SK-N-SH (cell line): ENCODE results near the gene ZNF280A.

Experiments used
- ELF1 ChIP-seq: IDR thresholded peaks from 2 replicates; pipeline ENCODE4 v1.4.0; 2012
- JUND ChIP-seq: IDR thresholded peaks from 2 replicates; pipeline ENCODE4 v1.4.0; 2012
- POLR2AphosphoS5 ChIP-seq: IDR thresholded peaks from 2 replicates; pipeline ENCODE4 v1.6.1; 2012; ENCODE audit warnings: low read depth, low read length
- RFX5 ChIP-seq: IDR thresholded peaks from 2 replicates; pipeline ENCODE4 v1.6.1; 2012; ENCODE audit warnings: mild to moderate bottlenecking, improper control_type of control experiment, low read length
- RXRA ChIP-seq: IDR thresholded peaks from 2 replicates; pipeline ENCODE4 v1.4.0; 2012; ENCODE audit warnings: low read depth, mild to moderate bottlenecking, borderline replicate concordance
- TCF12 ChIP-seq: IDR thresholded peaks from 2 replicates; pipeline ENCODE4 v1.4.0; 2012
- TF ChIP-seq, protein P1 (sequence below): fragments of 200-600 bp; sonication (generic); IDR thresholded peaks from 2 replicates; pipeline ENCODE4 v1.6.1; 2017; ENCODE audit warnings: antibody characterized with exemption, mild to moderate bottlenecking, moderate library complexity
- TF ChIP-seq, protein P2 (sequence below): IDR thresholded peaks from 2 replicates; pipeline ENCODE4 v1.6.1; 2012; ENCODE audit warnings: mild to moderate bottlenecking, low read depth, low read length, moderate library complexity
- TF ChIP-seq, protein P3 (sequence below): IDR thresholded peaks from 2 replicates; pipeline ENCODE4 v1.4.0; 2012; ENCODE audit warnings: low read depth, borderline replicate concordance
- TF ChIP-seq, protein P4 (sequence below): IDR thresholded peaks from 2 replicates; pipeline ENCODE4; 2012

DNA sequence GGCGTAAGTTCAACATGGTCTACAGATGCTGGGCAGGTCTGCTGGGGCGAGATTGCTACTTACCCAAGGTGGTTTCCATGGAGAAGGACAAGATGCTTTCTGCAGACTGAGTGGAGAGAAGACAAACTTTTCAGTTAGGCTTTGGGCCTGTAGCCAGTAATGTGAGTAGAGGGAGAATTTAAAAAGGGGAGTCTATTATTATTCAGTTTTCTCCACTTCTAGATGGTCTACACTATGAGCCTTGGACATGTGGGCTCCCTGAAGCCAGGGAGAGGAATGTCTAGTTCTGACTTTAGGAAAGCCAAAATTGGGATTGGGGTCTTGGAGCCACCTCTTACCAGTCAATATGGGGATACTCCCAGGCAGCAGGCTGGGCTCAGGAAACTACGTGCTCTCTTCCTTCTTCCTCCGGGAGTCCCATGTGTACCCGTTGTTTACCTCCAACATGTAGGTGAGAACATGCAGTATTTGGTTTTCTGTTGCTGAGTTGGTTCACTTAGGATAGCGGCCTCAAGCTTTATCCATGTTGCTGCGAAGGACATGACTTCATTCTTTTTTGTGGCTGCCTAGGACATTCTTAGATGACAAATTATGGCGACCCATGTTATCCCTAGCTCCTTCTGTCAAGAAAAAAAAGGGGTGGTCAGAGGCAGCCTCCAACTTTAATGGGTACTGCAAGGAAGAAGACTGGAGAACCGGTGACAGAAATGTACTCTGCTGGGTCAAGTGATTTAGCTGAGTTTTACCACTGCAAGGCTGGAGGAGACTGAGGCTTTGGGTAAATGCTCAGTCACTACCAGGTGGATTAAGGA is 14.7 kb upstream of the ZNF280A start:
- TF ChIP-seq TCF12 (no peak), RFX5 (no peak), JUND (no peak), POLR2AphosphoS5 (no peak), RXRA (no peak), ELF1 (no peak)
- TF ChIP-seq, protein P1, sequence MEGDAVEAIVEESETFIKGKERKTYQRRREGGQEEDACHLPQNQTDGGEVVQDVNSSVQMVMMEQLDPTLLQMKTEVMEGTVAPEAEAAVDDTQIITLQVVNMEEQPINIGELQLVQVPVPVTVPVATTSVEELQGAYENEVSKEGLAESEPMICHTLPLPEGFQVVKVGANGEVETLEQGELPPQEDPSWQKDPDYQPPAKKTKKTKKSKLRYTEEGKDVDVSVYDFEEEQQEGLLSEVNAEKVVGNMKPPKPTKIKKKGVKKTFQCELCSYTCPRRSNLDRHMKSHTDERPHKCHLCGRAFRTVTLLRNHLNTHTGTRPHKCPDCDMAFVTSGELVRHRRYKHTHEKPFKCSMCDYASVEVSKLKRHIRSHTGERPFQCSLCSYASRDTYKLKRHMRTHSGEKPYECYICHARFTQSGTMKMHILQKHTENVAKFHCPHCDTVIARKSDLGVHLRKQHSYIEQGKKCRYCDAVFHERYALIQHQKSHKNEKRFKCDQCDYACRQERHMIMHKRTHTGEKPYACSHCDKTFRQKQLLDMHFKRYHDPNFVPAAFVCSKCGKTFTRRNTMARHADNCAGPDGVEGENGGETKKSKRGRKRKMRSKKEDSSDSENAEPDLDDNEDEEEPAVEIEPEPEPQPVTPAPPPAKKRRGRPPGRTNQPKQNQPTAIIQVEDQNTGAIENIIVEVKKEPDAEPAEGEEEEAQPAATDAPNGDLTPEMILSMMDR, result no peak
- TF ChIP-seq, protein P2, sequence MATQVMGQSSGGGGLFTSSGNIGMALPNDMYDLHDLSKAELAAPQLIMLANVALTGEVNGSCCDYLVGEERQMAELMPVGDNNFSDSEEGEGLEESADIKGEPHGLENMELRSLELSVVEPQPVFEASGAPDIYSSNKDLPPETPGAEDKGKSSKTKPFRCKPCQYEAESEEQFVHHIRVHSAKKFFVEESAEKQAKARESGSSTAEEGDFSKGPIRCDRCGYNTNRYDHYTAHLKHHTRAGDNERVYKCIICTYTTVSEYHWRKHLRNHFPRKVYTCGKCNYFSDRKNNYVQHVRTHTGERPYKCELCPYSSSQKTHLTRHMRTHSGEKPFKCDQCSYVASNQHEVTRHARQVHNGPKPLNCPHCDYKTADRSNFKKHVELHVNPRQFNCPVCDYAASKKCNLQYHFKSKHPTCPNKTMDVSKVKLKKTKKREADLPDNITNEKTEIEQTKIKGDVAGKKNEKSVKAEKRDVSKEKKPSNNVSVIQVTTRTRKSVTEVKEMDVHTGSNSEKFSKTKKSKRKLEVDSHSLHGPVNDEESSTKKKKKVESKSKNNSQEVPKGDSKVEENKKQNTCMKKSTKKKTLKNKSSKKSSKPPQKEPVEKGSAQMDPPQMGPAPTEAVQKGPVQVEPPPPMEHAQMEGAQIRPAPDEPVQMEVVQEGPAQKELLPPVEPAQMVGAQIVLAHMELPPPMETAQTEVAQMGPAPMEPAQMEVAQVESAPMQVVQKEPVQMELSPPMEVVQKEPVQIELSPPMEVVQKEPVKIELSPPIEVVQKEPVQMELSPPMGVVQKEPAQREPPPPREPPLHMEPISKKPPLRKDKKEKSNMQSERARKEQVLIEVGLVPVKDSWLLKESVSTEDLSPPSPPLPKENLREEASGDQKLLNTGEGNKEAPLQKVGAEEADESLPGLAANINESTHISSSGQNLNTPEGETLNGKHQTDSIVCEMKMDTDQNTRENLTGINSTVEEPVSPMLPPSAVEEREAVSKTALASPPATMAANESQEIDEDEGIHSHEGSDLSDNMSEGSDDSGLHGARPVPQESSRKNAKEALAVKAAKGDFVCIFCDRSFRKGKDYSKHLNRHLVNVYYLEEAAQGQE, result no peak
- TF ChIP-seq, protein P3, sequence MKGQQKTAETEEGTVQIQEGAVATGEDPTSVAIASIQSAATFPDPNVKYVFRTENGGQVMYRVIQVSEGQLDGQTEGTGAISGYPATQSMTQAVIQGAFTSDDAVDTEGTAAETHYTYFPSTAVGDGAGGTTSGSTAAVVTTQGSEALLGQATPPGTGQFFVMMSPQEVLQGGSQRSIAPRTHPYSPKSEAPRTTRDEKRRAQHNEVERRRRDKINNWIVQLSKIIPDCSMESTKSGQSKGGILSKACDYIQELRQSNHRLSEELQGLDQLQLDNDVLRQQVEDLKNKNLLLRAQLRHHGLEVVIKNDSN, result no peak
- TF ChIP-seq, protein P4, sequence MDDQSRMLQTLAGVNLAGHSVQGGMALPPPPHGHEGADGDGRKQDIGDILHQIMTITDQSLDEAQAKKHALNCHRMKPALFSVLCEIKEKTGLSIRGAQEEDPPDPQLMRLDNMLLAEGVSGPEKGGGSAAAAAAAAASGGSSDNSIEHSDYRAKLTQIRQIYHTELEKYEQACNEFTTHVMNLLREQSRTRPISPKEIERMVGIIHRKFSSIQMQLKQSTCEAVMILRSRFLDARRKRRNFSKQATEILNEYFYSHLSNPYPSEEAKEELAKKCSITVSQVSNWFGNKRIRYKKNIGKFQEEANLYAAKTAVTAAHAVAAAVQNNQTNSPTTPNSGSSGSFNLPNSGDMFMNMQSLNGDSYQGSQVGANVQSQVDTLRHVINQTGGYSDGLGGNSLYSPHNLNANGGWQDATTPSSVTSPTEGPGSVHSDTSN, result no peak
